ENCODE measurements around the gene ARL6IP4.
"Not testable (repeated sequence)": the region's sequence is repeated elsewhere in the genome, so short reads cannot be mapped to it uniquely, and the experiment has no call there.

The ARL6IP4 gene

GRCh38 chr12:123013185-123014095 is 33.0 kb downstream of the ARL6IP4 start:
- no peak for DNase-seq

- DNase-seq: not testable (repeated sequence)
Measured at GRCh38 chr12:123014473-123014872, 34.0 kb downstream of the ARL6IP4 start.

- DNase-seq: no peak
Measured at GRCh38 chr12:123017753-123018152, 37.3 kb downstream of the ARL6IP4 start.

- no peak for DNase-seq
Measured at GRCh38 chr12:123019841-123020138, 39.3 kb downstream of the ARL6IP4 start.

GRCh38 chr12:123021688-123022604 is 41.5 kb downstream of the ARL6IP4 start:
- no peak for DNase-seq

GRCh38 chr12:123022846-123023245 is 42.4 kb downstream of the ARL6IP4 start:
- DNase-seq: no peak

GRCh38 chr12:123024819-123025391 is 44.4 kb downstream of the ARL6IP4 start:
- DNase-seq: peak; percentile 32

- DNase-seq: no peak
Measured at GRCh38 chr12:123026094-123026853, 45.8 kb downstream of the ARL6IP4 start.

- no peak for DNase-seq
Measured at GRCh38 chr12:123027726-123028445, 47.4 kb downstream of the ARL6IP4 start.

- DNase-seq: no peak
Measured at GRCh38 chr12:123028475-123028874, 48.0 kb downstream of the ARL6IP4 start.

- no peak for DNase-seq
Measured at GRCh38 chr12:123029550-123029949, 49.1 kb downstream of the ARL6IP4 start.

GRCh38 chr12:123030686-123031085 is 50.2 kb downstream of the ARL6IP4 start:
- DNase-seq: no peak

- DNase-seq: no peak
Measured at GRCh38 chr12:123031171-123031845, 50.8 kb downstream of the ARL6IP4 start.

Data from stimulated activated CD4-positive, alpha-beta T cell treated with anti-CD3 and anti-CD28 coated beads, Interleukin-1b, Interleukin-23, amount 100 ng/mL, for 48 hours (primary cell).